Activated CD4-positive, alpha-beta T cell treated with anti-CD3 and anti-CD28 coated beads, Interleukin-2, Interleukin-4, amounts not matched to agents 100 ng/mL and 50 ng/mL, durations not matched to agents 16 hours and 8 hours (primary cell): ENCODE data around the gene VPS18.

Experiments used
- DNase-seq: peaks from one replicate; pipeline ENCODE4 v3.0.0-alpha.2; 2020; ENCODE audit warnings: low spot score

VPS18 gene

DNA sequence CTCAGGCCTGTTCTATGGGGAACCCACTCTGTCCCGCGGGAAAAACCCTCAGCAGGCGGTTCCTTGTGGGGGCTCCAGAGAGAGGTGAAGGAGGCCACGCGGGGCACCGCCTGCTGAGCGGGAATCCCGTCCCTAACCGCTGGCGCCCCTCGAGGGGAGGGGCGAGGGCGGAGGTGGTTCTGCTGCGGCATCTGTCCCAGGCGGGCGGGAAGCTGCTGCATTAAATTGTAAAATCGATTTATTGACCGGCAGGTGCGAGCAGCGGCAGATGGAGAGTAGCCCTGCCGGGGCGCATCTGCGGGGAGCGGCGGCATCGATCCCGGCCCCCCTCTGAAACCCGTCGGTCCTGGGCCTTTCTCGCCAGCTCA, 31.2 kb downstream of the VPS18 start:
- DNase-seq = no peak

DNA sequence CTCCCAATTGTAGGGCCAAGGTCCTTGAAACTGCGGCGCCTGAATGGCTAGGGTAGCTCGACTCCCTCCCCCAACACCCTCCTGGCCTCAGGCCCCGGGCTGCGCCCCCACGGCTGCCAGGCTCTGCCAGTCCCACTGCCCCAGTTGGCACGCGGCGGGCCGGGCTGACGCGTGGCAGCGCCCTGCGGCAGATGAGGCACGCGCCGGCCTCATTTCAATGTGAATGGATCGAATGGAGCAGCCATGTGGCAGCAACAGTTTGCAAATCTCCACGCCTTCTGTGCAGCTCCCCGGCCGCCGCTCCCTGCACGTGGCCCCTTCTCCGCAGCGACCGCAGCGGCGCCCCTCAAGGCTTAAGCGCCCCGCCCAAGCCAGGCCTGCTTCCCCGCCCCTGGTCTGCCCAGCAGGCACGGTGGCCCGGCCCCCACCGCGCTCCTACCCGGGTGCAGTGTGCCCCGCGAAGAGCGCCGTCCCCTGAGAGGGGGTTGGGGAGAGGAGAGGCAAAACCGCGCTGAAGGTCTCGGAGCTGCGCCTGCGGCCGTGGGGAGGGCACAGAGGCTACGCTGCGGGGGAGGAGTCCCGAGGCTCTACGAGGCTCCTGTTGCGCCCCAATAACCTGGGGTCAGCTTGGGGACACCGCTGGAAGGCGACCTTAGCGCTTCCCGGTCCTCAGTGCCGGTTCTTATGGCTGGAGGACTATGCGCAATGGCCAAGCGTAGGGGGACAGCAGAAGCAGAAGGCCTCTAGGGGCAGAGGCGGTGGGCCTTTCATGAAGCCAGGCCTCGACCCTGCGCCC, 31.8 kb downstream of the VPS18 start:
- no peak for DNase-seq

DNA sequence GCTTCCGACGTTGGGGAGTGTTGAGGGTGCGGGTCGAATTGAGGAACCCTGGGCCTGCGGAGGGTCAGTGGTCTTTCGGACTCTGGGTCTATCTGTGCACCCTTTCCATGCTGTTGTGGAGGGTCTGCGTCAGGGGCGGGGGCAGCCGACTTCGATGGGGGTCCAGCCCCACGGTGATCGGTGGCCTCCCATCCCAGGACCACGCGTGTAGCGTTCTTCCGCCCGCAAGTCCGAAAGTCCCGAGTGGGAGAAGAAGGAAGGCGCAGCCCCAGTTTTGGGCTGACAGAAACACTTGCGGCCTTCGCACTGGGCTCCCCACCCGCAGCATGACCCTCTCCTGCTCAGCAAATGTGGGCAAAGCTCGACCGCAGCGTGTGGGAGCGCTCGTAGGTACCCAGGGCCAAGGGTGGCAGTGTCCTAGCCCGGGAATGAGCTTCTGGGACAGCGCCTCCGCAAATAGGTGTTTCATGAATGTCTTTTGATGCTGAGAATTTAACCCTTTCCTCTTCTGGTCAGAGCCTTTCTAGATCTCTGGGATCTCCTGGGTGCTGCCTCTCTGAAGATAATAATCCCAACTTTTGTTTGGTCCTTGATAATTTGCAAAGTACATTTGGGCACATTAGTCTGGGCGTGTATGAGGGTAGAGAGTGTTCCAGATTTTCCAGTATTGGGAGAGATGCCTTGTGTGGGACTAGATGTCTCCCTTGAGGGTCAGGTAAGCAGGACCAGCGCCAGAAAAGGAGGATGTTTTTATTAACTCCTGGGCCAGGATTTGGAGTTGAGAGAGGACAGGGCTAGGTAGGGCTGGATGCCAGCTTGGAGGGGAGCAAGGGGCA, 32.6 kb downstream of the VPS18 start:
- DNase-seq = no peak

DNA sequence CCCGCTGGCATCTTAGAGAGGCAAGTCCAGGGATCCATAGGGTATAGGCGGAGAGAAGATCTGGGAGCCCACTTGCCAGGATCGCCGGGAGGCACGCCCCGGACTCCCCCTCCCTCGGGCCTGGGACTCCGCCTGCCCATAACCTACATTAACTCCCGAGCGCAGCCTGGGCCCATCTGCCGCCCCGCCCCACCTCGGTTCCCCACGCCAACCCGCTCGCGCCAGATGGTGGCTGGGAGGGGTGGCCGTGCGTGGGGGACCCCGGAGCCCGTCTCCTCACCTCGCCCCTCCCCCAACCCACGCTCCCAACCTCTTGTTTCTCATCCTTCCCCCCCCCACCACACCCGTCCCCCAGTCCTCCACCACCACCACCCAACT, 33.2 kb downstream of the VPS18 start:
- no peak for DNase-seq

DNA sequence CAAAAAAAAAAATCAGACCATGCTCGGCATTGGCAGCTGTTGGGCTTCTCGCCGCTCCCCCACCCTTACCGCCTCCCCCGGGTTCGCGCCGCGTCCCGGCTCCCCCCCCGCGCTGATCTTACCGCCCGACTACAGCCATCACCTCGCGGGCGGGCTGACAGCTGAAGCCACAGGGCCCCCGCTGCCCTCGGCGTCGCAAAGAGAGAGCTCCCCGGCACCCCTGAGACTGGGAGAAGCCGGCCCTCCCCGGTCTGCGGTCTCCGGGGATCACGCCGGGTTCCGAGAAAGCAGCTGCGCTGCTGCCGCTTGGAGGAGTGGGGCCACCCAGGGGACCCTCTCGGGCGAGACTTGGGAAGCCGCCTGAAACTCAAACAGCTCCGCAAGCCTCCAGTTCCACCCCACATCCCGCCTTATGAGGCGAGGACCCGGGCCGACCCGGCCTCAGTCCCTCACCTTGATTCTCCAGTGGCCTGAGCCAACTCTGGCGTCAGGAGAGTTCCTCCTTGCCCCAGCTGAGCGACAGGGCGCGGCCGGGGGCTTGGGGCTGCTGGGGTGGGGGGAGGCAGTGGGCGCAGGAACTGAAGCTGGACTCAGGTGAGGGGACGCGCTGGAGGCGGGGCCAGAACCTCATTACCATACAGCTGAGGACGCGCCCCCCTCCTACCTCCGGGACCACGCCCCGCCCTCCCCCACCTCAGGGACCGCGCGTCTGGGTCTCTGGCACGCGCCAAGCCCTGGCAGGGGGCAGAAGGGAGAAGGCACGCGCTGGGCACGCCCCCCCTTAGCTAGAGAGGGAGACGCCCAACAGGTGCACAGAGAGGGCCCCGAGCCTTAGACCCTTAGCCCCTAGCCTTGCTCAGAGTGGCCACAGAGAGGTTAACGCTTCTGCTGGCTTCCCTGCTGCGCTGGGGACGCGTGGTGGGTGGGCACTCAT, 33.9 kb downstream of the VPS18 start:
- DNase-seq = no peak

DNA sequence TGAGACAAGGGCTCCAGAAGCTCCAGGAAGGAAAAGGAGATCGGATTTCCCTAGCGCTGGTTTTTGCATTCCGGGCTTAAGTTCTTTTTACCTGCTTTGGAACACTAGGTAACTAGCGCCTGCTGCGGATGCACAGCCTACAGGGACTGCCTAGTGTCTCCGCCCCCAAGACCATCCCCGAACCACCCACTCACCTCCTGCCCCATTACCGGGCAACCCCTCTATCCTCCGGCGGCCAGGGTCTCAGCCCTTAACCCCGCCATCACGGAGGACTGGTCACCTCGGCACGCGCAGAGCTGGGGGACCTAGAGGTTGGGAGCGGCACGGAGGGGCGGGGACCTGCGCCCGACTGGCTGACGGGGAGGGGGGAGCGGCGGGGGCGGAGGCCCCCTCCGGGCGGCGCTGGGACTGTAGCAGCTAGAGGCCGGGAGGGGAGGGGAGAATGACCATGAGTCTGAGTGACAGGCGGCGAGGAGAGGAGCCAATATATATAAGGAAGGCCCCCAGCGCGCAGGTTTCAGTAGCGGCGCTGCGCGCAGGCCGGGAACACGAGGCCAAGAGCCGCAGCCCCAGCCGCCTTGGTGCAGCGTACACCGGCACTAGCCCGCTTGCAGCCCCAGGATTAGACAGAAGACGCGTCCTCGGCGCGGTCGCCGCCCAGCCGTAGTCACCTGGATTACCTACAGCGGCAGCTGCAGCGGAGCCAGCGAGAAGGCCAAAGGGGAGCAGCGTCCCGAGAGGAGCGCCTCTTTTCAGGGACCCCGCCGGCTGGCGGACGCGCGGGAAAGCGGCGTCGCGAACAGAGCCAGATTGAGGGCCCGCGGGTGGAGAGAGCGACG, 34.8 kb downstream of the VPS18 start, which contains the start of gene DLL4:
Gene DLL4, plus strand, starts transcription at position 520 of the 839 bp plus-strand sequence. CDS start 329 bp downstream, outside the sequence.
- no peak for DNase-seq

DNA sequence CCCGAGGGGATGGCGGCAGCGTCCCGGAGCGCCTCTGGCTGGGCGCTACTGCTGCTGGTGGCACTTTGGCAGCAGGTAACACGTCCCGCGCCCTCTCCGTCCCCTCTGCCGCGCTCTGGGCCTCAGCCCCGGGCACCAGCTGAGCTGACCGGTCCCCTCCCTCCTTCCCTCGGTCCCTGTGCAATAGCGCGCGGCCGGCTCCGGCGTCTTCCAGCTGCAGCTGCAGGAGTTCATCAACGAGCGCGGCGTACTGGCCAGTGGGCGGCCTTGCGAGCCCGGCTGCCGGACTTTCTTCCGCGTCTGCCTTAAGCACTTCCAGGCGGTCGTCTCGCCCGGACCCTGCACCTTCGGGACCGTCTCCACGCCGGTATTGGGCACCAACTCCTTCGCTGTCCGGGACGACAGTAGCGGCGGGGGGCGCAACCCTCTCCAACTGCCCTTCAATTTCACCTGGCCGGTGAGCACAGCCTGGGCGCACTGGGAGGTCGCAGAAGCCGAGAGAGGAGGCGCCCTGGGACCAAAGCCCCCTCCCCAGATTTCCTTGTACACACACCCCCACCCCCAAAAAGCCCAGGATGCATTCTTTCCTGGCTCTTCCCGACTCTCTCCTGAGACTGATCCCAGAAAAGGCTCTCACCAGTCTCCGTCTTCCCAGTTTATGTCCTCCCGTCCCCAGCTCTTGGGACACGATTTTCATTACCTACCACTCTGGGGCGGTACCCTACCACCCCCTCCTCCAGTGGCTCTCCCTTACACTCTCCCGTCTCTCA, 35.6 kb downstream of the VPS18 start:
- no peak for DNase-seq

DNA sequence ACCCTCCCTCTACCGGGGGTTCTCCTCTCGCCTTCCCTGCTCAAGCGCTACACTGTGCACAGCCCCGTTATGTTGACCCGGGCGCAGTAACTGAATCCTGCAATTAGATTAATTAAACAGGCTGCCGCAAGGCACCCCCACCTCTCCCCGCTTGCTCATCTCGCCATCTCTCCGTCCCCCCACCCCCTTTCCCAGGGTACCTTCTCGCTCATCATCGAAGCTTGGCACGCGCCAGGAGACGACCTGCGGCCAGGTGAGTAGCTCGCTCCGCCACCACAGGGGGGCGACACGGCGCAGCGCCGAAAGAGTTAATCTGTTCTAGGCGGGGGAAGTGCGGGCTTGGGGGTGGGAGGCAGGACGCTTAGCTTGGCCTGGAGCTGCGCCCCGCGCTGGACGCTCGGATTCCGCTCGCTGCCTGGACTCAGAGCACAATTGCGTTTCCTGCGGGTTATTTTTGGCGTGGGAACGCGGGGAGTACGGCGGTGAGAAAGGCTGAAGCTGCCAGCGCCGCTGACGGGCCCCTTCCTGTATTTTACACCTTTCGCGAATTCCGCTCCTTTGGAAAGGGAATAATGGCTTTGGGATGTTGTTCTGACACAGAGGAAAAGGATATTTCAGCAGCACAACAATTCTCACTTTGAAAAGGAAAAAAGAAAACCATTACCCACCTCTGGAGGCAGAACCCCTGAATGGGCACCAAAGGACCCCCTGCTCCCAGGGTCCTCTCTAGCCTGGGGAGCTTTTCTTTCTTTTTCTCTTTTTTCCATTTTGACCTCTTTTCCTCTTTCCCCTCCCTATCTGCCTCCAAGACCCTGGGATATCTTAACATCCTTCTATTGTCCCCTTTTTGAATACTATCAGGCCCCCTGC, 36.4 kb downstream of the VPS18 start:
- peak; percentile 69 for DNase-seq

DNA sequence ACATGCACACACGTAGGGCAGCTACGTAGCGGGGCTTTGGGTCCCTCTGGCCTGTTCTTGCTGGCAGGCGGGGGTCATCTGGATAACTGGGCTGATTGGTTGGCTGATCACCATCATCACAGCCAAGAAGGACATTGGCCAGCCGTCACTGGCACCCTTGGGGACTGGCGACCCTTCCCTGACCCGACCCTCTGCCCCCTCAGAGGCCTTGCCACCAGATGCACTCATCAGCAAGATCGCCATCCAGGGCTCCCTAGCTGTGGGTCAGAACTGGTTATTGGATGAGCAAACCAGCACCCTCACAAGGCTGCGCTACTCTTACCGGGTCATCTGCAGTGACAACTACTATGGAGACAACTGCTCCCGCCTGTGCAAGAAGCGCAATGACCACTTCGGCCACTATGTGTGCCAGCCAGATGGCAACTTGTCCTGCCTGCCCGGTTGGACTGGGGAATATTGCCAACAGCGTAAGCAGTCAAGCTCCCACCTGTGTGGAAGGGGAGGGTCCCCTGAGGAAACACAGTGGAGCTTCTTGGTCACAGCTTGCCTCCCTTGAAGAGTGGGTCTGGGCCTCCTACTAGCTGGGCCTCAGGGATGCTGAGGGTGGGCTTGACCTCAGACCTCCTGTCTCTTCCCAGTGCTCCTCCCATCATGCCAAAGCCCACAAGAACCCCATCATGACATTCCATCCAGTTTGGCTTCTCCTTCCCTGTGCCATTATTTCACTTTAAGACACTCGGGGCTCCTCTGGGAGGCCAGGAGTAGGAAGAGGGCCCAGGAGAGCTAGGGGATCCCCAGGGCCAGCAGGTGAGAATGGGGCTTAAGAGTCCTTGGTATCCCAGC, 37.3 kb downstream of the VPS18 start:
- no peak for DNase-seq

DNA sequence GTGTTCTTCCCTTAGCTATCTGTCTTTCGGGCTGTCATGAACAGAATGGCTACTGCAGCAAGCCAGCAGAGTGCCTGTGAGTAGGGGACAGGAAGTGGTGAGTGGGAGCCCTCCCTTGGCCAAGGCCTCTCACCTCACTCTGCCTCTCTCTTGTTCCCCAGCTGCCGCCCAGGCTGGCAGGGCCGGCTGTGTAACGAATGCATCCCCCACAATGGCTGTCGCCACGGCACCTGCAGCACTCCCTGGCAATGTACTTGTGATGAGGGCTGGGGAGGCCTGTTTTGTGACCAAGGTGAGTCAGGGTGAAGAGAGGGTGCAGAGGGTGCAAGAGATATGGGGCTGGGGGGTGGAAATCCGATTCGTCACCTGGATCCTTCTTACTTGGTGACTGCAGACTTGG, 37.9 kb downstream of the VPS18 start:
- no peak for DNase-seq

DNA sequence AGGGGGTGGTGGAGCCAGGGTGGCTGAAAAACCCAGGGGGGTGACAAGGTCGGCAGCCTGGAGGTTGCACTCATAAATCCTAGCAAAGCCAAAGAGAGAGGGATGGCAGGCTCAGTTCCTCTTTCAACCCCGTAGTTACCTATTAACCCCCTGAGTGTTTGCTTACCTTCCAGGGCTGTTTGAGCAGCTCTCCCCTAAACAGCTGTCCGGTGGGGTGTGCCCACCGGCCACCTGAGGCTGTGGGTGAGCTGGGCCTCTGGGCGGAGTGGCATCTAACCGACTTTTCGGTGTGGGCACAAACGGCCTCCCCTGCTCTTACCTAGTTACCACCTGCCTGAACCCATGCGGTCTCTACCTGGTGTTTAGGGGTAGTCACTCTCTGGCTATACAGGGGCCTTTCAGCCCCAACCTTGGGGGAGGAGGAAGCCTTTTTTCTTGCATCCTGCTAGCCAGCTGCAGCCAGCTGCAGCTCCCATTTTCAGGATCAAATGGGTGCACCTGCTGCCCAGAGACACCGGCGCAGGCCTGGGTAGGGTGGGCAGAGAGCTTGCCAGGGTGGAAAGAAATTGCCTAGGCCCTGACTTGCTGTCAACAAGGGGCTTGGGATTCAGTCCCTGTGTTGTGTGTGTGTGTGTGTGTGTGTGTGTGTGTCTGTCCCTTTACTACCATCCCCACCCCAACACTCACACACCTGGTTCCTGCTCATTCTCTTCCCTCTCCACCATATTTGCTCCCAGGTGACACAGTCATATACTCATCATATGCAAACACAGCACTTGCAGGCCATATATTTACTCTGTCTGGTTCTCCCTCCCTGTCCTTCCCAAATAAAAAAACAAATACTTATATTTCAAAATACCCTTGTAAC, 38.6 kb downstream of the VPS18 start:
- no peak for DNase-seq

DNA sequence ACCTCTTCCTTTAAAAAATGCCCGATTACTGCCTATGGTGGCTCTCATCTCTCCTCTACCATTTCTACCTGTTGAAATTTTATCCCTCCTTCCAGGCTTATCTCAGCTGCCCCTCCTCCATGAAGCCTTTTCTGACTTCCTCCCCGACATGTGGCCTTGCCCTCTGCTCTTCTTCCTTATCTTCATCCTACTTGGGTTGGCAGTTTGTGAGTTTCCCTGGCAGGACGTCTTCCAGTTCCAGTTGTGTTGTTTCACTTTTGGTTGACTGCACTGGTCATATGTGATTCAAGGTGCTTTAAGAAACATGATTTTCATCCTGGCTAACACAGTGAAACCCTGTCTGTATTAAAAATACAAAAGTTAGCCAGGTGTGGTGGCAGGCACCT, 39.3 kb downstream of the VPS18 start:
- no peak for DNase-seq

DNA sequence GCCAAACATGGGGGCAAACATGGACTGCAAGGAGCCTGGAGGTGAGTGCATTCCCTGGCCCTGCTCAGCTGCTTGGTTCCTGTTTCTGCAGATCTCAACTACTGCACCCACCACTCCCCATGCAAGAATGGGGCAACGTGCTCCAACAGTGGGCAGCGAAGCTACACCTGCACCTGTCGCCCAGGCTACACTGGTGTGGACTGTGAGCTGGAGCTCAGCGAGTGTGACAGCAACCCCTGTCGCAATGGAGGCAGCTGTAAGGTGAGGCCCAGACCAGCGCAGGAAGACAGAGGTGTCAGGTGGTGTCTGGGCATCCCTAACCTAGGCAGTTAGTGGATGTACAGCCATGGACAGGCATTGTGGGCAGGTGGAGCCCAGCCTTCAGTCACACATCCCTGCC, 40.2 kb downstream of the VPS18 start:
- no peak for DNase-seq

DNA sequence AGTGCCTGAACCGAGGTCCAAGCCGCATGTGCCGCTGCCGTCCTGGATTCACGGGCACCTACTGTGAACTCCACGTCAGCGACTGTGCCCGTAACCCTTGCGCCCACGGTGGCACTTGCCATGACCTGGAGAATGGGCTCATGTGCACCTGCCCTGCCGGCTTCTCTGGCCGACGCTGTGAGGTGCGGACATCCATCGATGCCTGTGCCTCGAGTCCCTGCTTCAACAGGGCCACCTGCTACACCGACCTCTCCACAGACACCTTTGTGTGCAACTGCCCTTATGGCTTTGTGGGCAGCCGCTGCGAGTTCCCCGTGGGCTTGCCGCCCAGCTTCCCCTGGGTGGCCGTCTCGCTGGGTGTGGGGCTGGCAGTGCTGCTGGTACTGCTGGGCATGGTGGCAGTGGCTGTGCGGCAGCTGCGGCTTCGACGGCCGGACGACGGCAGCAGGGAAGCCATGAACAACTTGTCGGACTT, 42.0 kb downstream of the VPS18 start:
- no peak for DNase-seq

DNA sequence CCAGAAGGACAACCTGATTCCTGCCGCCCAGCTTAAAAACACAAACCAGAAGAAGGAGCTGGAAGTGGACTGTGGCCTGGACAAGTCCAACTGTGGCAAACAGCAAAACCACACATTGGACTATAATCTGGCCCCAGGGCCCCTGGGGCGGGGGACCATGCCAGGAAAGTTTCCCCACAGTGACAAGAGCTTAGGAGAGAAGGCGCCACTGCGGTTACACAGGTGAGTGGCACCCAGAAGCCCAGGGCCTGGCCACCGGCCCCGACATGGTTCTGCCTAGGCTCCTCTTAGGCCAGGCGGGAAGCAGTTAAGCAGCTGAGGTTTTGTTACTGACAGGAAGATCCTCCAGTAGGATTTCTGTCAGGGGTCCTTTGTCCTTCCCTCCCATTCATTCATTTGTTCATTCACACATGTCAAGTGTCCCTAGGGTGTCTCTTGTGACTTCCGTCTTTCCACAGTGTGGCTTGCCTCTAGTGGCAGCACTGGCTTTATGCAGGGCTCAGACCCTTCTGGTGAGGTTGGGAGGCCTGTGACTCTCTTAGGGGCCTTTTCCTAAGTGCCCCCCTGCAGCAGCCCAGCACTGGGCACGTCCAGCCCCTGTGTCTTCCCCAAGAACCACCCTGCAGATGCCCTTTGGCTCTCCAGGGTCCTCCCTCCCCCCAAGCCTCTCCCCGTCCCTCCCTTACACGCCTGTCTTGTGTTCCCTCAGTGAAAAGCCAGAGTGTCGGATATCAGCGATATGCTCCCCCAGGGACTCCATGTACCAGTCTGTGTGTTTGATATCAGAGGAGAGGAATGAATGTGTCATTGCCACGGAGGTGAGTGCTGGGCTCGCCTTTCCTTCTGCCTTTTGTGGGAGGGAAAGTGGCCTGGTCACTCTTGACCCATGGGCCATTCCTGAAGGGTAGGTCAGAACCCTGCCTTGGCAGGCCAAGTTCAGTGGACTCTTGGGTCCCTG, 42.7 kb downstream of the VPS18 start:
- no peak for DNase-seq

DNA sequence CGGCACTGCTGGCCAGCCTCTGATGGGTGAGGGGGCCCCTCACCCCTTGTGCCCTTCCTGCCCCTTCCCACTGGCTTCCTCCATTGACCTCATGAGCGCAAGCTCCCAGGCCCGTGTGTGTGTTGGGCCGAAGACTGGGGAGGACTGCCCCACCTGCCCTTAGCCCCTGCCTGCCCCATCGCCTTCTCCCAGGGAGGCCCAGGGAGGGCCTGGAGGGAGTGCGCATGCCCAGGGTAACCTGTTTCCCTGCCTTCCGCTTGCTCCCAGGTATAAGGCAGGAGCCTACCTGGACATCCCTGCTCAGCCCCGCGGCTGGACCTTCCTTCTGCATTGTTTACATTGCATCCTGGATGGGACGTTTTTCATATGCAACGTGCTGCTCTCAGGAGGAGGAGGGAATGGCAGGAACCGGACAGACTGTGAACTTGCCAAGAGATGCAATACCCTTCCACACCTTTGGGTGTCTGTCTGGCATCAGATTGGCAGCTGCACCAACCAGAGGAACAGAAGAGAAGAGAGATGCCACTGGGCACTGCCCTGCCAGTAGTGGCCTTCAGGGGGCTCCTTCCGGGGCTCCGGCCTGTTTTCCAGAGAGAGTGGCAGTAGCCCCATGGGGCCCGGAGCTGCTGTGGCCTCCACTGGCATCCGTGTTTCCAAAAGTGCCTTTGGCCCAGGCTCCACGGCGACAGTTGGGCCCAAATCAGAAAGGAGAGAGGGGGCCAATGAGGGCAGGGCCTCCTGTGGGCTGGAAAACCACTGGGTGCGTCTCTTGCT, 43.7 kb downstream of the VPS18 start:
- DNase-seq = no peak
